SIG-M5 (cell line): Measurements from ENCODE around the gene PRKAR1B.

Experiments
- DNase-seq: peaks from one replicate; lab custom pipeline; 2025; lab: John Stamatoyannopoulos, UW

Gene PRKAR1B

DNA sequence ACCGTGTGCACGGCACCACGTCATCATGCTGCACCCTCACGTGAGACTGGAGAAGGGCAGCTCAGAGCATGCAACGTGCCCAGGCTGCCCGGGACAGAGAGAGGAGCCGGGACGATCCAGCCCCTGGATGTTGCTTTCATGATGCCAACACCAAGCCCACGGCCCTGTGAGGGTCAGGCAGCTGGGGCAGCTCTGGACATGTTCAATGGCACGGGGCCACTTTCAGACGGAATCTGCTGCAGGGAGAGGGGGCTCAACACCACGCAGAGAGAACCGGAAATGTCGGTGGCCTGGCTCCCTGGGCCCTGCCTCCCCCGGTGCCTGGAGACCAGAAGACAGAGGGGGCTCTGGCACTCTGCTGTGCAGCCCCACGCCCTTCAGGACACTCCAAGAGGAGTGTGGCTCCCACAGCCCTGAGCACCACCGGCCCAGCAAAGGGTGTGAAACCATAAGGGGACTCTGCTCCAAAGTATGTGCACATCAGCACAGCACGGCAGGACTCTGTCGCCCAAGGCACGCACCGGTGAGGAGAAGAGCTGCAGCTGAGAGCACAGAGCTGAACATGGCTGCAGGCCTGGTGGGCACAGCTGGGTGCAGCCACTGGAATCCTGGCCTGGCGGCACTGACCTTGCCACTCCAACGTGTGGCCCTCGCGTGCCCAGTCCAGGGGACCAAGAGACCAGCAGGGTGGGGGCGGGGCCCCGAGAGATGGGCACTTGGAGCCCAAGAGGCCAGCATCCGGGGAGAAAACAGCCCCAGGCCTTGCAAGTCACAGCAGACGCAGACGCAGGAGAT is 137.1 kb downstream of the PRKAR1B start:
- DNase-seq = no peak

GRCh38 chr7:587767-588166 is 139.3 kb downstream of the PRKAR1B start:
- no peak for DNase-seq

DNA sequence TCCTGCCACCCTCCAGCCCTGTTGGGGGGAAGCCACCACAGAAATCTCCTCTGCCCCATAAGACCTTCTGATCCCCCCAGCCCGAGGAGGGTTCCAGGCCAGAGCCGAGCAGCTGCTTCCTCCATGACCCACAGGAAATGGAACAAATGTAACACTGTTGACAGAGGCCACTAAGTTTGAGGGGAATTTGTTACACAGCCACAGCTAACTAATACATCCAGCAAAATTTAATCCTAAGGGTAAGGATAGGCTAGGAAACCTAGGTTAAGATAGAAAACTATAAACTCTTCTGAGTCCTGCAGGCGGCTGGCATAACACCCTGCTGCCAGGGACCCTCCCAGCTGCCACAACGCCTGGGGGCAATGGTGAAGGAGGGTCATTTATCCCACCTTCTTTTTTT is 140.6 kb downstream of the PRKAR1B start:
- DNase-seq = no peak

DNA sequence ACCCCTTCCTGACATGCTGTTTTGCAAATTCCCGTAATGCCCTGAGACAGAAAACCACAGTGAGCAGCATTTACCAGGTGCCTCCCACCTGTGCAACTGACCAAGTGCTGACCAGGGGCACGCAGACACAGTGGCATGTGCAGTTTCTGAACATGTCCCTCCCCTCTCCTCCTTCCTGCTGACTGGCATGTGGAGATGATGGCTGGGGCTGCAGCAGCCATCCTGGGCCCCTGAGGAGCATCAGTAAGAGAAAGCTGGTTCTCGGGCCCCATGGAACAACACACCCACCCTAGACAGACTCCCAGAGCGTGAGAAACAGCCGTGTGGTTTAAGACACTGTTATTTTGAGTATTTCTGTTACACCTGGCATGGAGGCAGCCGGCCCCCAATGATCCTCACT is 141.2 kb downstream of the PRKAR1B start:
- DNase-seq = no peak

DNA sequence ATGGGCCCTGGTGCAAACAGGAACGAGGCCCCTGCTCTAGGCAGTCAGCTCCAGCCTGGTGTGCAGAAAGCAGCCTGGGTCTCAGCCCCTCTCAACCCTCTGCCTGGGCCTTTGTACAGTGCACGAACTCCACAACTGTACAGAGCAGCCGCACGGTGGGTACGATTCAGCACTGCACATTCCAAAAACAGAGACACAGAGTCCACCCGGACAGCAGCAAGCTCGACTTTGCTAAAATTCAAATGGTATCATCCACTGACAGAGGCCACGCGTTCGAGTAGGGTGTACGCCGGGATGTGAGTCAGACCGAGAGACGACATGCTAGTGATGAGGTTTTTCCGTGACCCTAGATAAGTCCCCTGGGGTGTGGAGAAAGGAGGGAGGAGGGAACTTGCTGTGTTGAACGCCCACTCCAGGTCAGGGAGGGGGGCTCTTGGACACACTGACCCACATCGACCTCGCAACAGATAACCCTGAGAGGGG is 141.8 kb downstream of the PRKAR1B start:
- no peak for DNase-seq

DNA sequence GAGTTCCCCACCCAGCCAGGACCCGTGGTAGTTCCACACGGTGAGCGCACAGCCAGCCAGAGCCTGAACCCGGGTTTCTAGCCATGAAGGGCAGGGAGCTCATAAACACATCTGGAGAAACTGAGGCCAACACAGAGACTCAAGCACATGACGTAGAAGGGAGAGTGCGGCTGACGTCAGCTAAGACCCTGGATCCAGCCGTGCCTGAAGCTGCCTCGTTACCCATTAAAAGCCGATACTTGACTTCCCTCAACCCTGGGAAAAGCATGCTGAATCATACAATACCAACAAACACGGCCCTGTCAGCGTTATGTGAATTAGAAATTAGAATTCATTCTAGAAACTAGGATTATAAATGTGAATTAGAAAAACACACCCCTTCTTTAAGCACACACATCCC is 142.3 kb downstream of the PRKAR1B start:
- no peak for DNase-seq

DNA sequence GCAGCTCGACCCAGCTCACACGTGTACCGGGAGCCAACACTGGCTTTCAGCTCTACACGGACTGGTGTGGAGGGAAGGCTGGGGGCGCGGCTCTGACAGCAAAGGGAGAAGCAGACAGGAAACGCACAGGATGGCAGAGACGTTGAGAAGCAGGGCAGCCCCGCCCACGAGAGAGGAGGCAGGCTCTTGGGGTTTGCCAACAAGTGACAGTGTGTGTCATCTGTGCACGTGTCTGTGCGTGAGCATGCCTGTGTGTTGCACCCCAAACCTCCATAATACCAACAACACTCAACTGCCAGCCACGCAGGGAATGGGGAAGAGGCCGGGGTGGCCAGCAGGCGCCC is 143.0 kb downstream of the PRKAR1B start:
- no peak for DNase-seq

DNA sequence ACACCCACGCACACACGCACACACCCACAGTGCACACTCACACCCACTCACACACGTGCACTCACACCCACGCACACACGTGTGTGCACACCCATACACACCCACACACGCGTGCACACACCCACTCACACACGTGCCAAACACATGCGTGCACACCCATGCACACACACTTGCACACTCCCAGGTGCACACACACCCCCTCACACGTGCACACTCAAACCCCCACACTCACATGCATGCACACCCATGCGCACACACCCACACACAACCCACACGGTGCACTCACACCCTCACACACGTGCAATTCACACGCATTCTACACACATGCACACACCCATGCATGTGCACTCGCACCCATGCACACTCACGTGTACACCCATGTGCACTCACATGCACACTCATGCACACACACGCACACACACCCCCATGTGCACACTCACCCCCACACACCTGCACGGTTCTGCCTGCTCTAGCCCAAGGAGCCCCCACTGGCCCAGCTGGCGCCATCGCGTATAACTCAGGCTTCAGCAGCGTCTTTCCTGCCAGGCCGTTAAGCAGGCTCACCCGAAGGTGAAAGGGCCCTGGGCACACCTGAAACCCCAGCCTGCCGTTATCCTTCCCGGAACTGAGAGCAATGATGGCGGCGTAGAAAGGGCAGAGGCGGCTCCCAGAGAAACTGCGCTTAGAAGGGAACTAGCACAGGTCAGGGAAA is 143.5 kb downstream of the PRKAR1B start:
- no peak for DNase-seq

- no peak for DNase-seq
Observed at GRCh38 chr7:582931-583330, 144.2 kb downstream of the PRKAR1B start.

DNA sequence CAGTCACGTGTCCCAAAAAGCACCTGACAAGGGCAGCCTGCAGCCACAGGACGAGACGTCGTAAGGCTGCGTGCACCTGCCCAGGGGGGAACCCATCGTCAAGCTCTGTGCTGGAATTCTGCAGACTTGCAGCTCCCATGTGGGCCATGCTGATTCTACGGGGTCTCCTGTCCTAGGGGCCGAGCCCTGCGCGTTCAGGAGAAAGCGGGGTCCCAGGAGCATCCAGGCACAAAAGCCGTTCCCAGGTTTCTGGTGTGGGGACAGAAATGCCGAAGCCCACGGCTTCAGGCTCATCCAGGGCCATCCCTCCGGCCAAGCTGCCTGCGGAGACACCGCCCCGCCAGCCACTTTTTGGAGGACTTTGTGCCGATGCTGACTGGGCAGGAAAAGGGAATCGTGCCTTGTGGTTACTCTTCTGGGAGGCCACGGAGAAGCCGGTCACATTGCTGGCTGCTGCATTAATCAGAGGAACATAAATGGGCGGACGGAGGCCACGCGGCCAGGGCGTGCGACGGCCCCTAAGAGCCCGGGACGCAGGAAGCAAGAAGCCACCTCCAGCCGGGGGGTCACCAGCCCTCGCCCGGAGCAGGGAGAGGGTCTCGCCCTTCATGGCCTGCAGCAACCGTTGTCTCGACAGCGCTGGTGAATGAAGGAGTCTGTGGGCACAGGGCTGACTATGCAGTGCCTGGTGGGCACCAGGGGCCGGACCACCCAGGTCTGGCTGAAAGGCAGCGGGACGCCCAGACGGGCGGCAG is 144.8 kb downstream of the PRKAR1B start:
- DNase-seq = no peak

DNA sequence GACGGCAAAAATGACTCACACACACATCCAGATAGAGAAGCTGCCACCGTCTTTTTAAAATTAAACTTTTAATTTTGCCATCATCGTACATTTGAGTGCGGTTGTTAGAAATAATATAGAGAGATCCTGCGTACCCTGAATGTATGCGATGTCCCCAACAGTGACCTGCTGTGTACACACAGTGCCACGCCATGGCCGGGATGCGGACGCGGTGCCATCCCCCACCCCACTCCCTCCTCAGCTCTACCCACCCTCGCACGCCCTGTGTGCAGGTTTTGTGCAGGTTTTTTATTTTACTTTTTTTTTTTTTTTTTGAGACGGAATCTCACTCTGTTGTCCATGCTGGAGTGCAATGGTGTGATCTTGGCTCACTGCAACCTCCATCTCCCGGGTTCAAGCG is 148.7 kb downstream of the PRKAR1B start:
- no peak for DNase-seq

GRCh38 chr7:577741-578370 is 149.2 kb downstream of the PRKAR1B start:
- no peak for DNase-seq

DNA sequence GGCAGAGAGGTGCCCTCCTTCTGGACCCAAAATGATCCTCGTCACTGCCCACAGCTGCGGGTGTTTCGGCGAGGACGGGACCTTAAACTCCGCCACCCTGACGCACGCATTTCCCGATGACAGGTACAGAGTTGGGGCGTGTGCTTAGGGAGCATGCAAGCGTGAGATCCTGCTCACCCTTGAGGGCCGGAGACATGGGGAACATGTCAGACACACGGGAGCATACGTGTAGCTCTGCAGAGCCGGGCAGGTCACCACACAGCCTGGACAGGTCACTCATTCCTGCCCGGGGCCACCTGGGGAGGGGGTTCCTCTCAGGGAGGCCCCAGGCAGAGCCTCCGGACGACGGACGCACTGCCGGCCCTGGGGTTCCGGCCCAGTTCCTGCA is 149.8 kb downstream of the PRKAR1B start:
- DNase-seq = no peak

DNA sequence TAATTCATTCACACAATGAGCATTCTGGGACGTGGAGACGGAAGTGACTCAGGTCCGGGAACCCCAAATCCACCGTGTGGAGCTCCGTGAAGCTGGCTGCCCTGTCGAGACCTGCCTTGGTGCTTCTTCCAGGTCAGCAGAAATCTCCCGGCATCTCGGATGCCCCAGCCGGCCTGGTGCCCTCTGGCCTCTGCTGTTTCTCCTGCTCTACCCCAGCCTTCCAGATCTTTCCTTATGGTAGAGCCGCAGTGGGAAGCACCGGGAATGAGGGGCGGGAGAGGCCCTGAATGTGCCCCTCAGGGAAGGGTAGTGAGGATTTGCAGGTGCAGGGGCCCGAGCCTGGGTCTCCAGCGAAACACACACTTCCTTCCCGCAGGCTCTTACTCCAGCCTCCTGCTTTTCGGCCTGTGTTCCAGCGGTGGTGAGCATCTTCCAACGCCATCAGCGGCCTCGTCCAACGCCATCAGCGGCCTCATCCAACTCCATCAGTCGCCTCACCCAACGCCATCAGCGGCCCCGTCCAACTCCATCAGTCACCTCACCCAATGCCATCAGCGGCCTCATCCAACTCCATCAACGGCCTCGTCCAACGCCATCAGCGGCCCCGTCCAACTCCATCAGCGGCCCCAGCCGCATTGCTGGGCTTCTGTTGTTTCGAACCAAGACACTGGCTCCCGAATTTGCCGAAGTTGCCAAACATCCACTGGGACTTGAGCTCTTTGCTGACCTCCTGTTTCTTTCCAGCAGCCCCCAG is 150.4 kb downstream of the PRKAR1B start:
- DNase-seq = no peak

GRCh38 chr7:575425-576366 is 151.4 kb downstream of the PRKAR1B start:
- no peak for DNase-seq

GRCh38 chr7:574661-575395 is 152.3 kb downstream of the PRKAR1B start:
- no peak for DNase-seq

DNA sequence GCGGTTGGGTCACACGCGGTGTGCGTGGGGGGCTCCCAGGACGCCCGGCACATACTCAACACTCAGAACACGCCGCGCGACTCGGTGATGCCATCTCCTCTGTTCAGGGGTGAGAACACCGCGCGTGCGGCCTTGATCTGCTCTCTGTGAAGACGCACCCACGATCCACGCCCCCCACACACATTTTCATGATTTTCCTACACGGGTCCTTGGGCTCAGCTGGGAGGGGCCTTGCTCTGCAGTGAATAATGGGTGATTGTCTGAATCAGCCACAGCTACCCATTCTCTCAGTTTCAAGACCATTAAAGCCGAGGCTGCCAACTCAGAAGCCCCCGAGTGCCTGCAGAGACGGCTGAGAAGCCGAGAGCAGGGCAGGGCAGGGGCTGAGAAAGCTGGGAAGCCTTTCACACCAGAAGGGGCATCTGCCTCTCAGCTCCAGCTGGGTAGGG is 153.1 kb downstream of the PRKAR1B start:
- DNase-seq = no peak

- no peak for DNase-seq
Observed at GRCh38 chr7:573269-573932, 153.7 kb downstream of the PRKAR1B start.
